PC-9 (cell line): Measurements from ENCODE around the gene HIVEP2. TPM values are rescaled to one million over a fixed set of nuclear protein-coding genes. Genes with fewer than 3 reads are reported as not detected.

Experiments
- BruUV-seq: library from RNA; stranded (reverse); fragments of 400-500 nt; replicated peaks from 2 replicates; lab custom pipeline; 2021; lab: Mats Ljungman, UMichigan
- CTCF ChIA-PET: fragments of 300-600 bp; sonication (Branson Sonifier 250); formaldehyde crosslinking; loops from one replicate; lab custom pipeline; 2022; ENCODE audit warnings: antibody characterized with exemption; lab: Charles Lee
- POLR2A ChIA-PET: fragments of 300-600 bp; sonication (Branson Sonifier 250); formaldehyde crosslinking; loops from one replicate; lab custom pipeline; 2022; ENCODE audit warnings: antibody characterized with exemption; ENCODE audit not compliant: unreplicated experiment; lab: Charles Lee
- DNase-seq, 2 experiments: peaks; one replicate each; pipeline versions ENCODE4 v3.0.0 to v3.0.0-alpha.2; 2015 to 2022; ENCODE audit warnings: mixed read lengths in 1 of 2
- H2AFZ ChIP-seq: fragments of 200-600 bp; sonication (generic); 2 replicates; pipeline ENCODE4 v1.8.1; 2017; ENCODE audit warnings: antibody characterized with exemption
- H3F3A ChIP-seq: fragments of 200-600 bp; sonication (generic); 2 replicates; pipeline ENCODE4 v1.8.1; 2017; ENCODE audit warnings: antibody characterized with exemption, mild to moderate bottlenecking, low read depth; ENCODE audit not compliant: insufficient read depth
- H3K27ac ChIP-seq: fragments of 200-600 bp; sonication (generic); 2 replicates; pipeline ENCODE4 v1.6.1; 2016; ENCODE audit warnings: mixed run types
- H3K27me3 ChIP-seq: fragments of 200-600 bp; sonication (generic); 2 replicates; pipeline ENCODE4 v1.6.1; 2016; ENCODE audit warnings: low read depth, mixed run types; ENCODE audit not compliant: insufficient read depth
- H3K36me3 ChIP-seq: fragments of 200-600 bp; sonication (generic); 2 replicates; pipeline ENCODE4 v1.6.1; 2016; ENCODE audit warnings: low read depth, mixed run types
- H3K4me1 ChIP-seq: fragments of 200-600 bp; sonication (generic); replicated peaks from 2 replicates; pipeline ENCODE4 v1.6.1; 2016; ENCODE audit warnings: mixed run types; ENCODE audit not compliant: insufficient read depth
- H3K4me2 ChIP-seq: fragments of 200-600 bp; sonication (generic); 2 replicates; pipeline ENCODE4 v1.6.1; 2017; ENCODE audit warnings: mixed run types
- H3K4me3 ChIP-seq: fragments of 200-600 bp; sonication (generic); 2 replicates; pipeline ENCODE4 v1.6.1; 2016; ENCODE audit warnings: mixed run types
- H3K79me2 ChIP-seq: fragments of 200-600 bp; sonication (generic); 2 replicates; pipeline ENCODE4 v1.6.1; 2017; ENCODE audit warnings: low read depth, mixed run types
- H3K9me2 ChIP-seq: fragments of 200-600 bp; sonication (generic); 2 replicates; pipeline ENCODE4 v1.8.1; 2017; ENCODE audit warnings: mild to moderate bottlenecking; ENCODE audit not compliant: insufficient read depth
- H3K9me3 ChIP-seq: fragments of 200-600 bp; sonication (generic); 2 replicates; pipeline ENCODE4 v1.8.1; 2016; ENCODE audit warnings: low read depth; ENCODE audit not compliant: insufficient read depth
- H4K20me1 ChIP-seq: fragments of 200-600 bp; sonication (generic); 2 replicates; pipeline ENCODE4 v1.8.1; 2017; ENCODE audit not compliant: insufficient read depth
- EZH2 ChIP-seq: fragments of 200-600 bp; sonication (generic); IDR thresholded peaks from 2 replicates; pipeline ENCODE4 v1.8.0; 2017; ENCODE audit warnings: antibody characterized with exemption, low read depth
- intact Hi-C: fragments of 100-400 bp; cut with micrococcal nuclease; formaldehyde crosslinking; loops from one replicate; pipeline ENCODE4 v1.10.0; 2022; ENCODE audit not compliant: unreplicated experiment
- total RNA-seq: library from RNA; stranded (reverse); gene quantifications from 2 replicates; pipeline ENCODE4 v1.2.3, GENCODE V29; 2021
- TF ChIP-seq, protein P1 (sequence below): fragments of 200-600 bp; sonication (generic); conservative IDR thresholded peaks from 2 replicates; pipeline ENCODE4 v1.6.1; 2017; ENCODE audit warnings: mixed run types, antibody characterized with exemption, mild to moderate bottlenecking, moderate library complexity

The HIVEP2 gene
- total RNA-seq, 1 experiment from 2014 or later: 10.3 TPM

DNA sequence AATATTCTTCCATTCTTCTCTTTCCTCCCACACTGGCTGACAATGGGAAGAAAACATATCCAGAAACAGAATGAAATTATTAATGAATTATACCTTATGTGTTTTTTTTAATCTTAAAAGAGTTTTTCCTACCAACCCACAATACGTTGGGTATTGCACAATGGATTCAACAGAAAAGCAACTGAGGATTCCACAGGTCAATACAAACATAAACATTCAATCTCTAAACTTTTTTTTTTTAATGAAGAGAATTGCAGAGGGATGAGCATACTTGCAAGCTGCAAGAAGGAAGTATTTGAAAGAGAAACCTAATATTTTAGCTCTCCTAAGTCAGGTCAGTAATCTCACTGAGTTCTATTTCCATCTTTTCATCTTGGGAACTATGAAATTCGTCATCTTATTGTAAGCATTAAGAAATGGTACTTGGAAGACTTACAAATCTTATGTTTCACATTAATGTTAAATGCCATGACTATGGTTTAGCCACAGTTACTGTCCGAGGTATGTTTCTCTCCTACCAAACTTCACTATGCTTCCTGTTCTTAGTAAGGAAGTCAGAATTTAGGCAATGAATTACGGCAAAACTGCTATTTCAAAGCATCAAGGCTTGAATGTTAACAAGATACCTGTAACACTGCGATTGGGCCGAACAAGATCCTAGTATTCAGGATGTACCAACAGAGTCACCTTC lies 100.8 kb downstream of the HIVEP2 start:
- Histone ChIP-seq H3K4me1 (peaks cover 90% of the 10 kb centered on the region), H3K9me3 (no peaks in the 10 kb centered on the region), H3K79me2 (peaks cover 65% of the 10 kb centered on the region), H3K27ac (peak overlapping the region; percentile 89), H3F3A (peaks cover 55% of the 10 kb centered on the region), H3K36me3 (no peaks in the 10 kb centered on the region), H3K4me2 (peak overlapping the region; percentile 91), H3K27me3 (no peaks in the 10 kb centered on the region), H3K4me3 (peak overlapping the region; percentile 51; the same call in 1 of the 2 replicates), H2AFZ (no peak overlapping the region), H3K9me2 (no peaks in the 10 kb centered on the region), H4K20me1 (no peaks in the 10 kb centered on the region)
- ChIA-PET POLR2A (interaction anchor here (0.7 kb wide), 1 partner anchor 151 kb away, joined by 4 read pairs; no protein-coding TSS in a partner anchor), CTCF (no interaction called here)
- no TSS peak for BruUV-seq
- intact Hi-C loops: loop anchor here (2.0 kb wide), 1 partner anchor 147 kb away; no protein-coding TSS in a partner anchor
- no peak for TF ChIP-seq EZH2
- TF ChIP-seq, protein P1, sequence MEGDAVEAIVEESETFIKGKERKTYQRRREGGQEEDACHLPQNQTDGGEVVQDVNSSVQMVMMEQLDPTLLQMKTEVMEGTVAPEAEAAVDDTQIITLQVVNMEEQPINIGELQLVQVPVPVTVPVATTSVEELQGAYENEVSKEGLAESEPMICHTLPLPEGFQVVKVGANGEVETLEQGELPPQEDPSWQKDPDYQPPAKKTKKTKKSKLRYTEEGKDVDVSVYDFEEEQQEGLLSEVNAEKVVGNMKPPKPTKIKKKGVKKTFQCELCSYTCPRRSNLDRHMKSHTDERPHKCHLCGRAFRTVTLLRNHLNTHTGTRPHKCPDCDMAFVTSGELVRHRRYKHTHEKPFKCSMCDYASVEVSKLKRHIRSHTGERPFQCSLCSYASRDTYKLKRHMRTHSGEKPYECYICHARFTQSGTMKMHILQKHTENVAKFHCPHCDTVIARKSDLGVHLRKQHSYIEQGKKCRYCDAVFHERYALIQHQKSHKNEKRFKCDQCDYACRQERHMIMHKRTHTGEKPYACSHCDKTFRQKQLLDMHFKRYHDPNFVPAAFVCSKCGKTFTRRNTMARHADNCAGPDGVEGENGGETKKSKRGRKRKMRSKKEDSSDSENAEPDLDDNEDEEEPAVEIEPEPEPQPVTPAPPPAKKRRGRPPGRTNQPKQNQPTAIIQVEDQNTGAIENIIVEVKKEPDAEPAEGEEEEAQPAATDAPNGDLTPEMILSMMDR: no peak
- DNase-seq: no peak

DNA sequence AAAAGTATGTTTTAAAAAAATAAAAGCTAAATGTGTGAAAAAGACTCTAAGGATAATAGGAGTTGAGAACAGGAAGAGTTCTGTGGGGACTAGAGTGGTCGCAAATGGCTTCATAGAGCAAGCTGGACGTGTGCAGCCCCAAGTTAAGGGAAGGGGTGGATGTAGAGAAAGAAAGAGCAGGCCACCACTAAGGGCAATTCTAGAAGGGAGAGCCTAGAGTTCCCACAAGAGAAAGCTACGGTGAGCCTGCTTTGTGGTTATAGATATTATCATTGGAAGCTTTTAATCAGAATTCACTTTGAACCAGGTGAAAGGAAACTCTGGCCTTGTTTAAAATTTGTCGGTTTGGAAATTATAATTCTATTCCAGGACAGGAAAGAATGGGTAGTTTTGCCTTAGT lies 101.6 kb downstream of the HIVEP2 start:
- H2AFZ ChIP-seq: no peak overlapping the region
- POLR2A ChIA-PET: interaction anchor here (0.6 to 0.7 kb wide), 2 partner anchors 10 to 21 kb away, joined by 3 to 4 read pairs; no protein-coding TSS in a partner anchor
- intact Hi-C loops: no loop called here
- H3K27me3 ChIP-seq: no peaks in the 10 kb centered on the region
- peak overlapping the region; percentile 37; the same call in 1 of the 2 replicates for H3K4me3 ChIP-seq
- H3K36me3 ChIP-seq: no peaks in the 10 kb centered on the region
- CTCF ChIA-PET: interaction anchor here (0.6 to 1.0 kb wide), 2 partner anchors 23 to 100 kb away, joined by 3 to 5 read pairs; no protein-coding TSS in a partner anchor
- no TSS peak for BruUV-seq
- TF ChIP-seq, protein P1: no peak
- no peak for TF ChIP-seq EZH2
- H3K9me3 ChIP-seq: no peaks in the 10 kb centered on the region
- no peaks in the 10 kb centered on the region for H4K20me1 ChIP-seq
- peaks cover 60% of the 10 kb centered on the region for H3F3A ChIP-seq
- H3K4me2 ChIP-seq: peak overlapping the region; percentile 72
- H3K9me2 ChIP-seq: no peaks in the 10 kb centered on the region
- H3K27ac ChIP-seq: peak overlapping the region; percentile 80
- no peak for DNase-seq
- peaks cover 59% of the 10 kb centered on the region for H3K79me2 ChIP-seq
- peaks cover 93% of the 10 kb centered on the region for H3K4me1 ChIP-seq

- peak overlapping the region; percentile 80 for H3K27ac ChIP-seq
- CTCF ChIA-PET: interaction anchor here (0.6 to 1.0 kb wide), 3 partner anchors 22 to 387 kb away, joined by 3 to 5 read pairs (median 3); no protein-coding TSS in a partner anchor
- no peak for TF ChIP-seq EZH2
- TF ChIP-seq, protein P1: no peak
- H3K4me3 ChIP-seq: peak overlapping the region; percentile 37
- intact Hi-C loops: loop anchor here (1.0 kb wide), 1 partner anchor 32 kb away; no protein-coding TSS in a partner anchor
- H2AFZ ChIP-seq: peak overlapping the region; percentile 63; the same call in 1 of the 2 replicates
- H3K27me3 ChIP-seq: no peaks in the 10 kb centered on the region
- DNase-seq: peak; percentile 30 to 94
- no peaks in the 10 kb centered on the region for H3K36me3 ChIP-seq
- no TSS peak for BruUV-seq
- POLR2A ChIA-PET: interaction anchor here (0.6 to 0.7 kb wide), 6 partner anchors 11 to 1348 kb away, joined by 3 to 10 read pairs (median 4); no protein-coding TSS in a partner anchor
- H4K20me1 ChIP-seq: no peaks in the 10 kb centered on the region
- H3K79me2 ChIP-seq: peaks cover 61% of the 10 kb centered on the region
- H3K9me3 ChIP-seq: no peaks in the 10 kb centered on the region
- peak overlapping the region; percentile 72 for H3K4me2 ChIP-seq
- peaks cover 67% of the 10 kb centered on the region for H3F3A ChIP-seq
- peaks cover 93% of the 10 kb centered on the region for H3K4me1 ChIP-seq
- no peaks in the 10 kb centered on the region for H3K9me2 ChIP-seq
These were observed 102.3 kb downstream of the HIVEP2 start for GRCh38 chr6:142842418-142843261.
